ENCODE data around the gene TEAD1.

The TEAD1 gene

DNA sequence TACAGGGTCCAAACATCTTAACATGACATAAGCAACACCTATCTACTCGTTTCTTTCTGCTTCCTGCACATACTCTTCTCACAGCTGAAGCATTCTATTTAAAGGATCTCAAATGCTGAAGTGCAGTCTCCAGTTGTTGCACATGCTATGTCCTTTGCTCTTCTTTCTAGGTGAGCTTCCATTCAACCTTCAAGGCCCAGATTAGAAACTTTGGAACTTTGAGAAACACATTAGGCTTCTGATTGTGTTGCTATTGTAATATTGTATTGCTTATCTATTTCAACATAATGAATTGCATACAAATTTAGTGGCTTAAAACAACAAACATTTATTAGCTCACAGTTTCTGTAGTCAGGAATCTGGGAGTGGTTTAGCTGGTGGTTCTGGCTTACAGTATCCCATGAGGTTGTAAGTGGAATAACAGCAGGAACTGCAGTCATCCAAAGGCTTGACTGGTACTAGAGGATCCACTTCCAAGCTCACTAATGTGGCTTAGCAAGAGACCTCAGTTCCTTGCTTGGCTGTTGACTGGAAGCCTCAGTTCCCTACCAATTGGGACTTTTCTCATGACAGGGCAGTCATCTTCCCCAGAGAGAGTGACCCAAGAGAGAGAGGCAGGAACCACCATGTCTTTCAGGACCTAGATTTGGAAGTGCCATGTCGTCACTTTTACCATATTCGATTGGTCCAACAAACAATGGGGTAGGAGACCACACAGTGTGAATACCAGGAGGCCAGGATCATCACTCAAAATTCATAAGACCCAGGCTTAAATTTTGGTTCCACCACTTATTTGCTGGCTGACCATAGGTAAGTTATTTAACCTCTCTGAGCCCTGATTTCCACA lies 307.7 kb downstream of the TEAD1 start:
- DNase-seq (ENCODE audit: low read depth): peak; percentile 79
- TF ChIP-seq, protein P1, sequence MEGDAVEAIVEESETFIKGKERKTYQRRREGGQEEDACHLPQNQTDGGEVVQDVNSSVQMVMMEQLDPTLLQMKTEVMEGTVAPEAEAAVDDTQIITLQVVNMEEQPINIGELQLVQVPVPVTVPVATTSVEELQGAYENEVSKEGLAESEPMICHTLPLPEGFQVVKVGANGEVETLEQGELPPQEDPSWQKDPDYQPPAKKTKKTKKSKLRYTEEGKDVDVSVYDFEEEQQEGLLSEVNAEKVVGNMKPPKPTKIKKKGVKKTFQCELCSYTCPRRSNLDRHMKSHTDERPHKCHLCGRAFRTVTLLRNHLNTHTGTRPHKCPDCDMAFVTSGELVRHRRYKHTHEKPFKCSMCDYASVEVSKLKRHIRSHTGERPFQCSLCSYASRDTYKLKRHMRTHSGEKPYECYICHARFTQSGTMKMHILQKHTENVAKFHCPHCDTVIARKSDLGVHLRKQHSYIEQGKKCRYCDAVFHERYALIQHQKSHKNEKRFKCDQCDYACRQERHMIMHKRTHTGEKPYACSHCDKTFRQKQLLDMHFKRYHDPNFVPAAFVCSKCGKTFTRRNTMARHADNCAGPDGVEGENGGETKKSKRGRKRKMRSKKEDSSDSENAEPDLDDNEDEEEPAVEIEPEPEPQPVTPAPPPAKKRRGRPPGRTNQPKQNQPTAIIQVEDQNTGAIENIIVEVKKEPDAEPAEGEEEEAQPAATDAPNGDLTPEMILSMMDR (IDR thresholded peaks at IDR 0.05; ENCODE audit: insufficient read depth, low read depth, low read length, missing control alignments): peak; percentile 45
- H3K4me3 ChIP-seq (ENCODE audit: low read length): no peak overlapping the region

GRCh38 chr11:12983336-12983735 lies 309.1 kb downstream of the TEAD1 start:
- no peak overlapping the region for H3K4me3 ChIP-seq (ENCODE audit: low read length)
- TF ChIP-seq, protein P1 (IDR thresholded peaks at IDR 0.05; ENCODE audit: insufficient read depth, low read depth, low read length, missing control alignments): no peak

DNA sequence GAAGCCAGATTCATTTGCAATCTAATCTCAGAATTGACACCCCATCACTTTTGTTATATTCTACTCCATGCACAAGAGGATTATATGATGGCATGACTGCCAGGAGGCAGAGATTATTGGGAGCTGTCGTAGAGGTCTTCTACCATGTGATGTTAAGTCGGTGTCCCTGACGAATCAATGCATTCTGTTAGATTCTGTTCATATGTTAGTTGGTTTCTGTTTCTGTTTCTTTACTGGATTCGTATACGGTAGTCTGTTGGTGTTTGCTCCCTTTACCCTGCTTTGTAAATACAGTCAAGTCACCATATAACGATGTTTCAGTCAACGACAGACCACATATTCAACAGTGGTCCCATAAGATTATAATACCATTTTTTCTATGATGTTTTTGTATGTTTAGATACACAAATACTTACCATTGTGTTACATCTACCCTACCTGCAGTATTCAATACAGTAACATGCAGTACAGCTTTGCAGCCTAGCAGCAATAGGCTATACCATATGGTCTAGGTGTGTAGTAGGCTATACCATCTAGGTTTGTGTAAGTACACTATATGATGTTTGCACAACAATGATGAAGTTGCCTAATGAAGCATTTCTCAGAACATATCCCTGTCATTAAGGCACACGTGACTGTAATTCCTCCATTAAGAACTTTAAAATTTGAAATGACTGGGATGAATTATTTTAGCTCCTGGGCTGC lies 312.1 kb downstream of the TEAD1 start:
- no peak for DNase-seq (ENCODE audit: low read depth)
- no peak overlapping the region for H3K4me3 ChIP-seq (ENCODE audit: low read length)
- TF ChIP-seq, protein P1 (IDR thresholded peaks at IDR 0.05; ENCODE audit: insufficient read depth, low read depth, low read length, missing control alignments): no peak

More at GRCh38 chr11:12983336-12983735, 309.1 kb downstream of the TEAD1 start:
- DNase-seq (ENCODE audit: low read depth): no peak

- TF ChIP-seq, protein P1 (IDR thresholded peaks at IDR 0.05; ENCODE audit: insufficient read depth, low read depth, low read length, missing control alignments): no peak
Measured at GRCh38 chr11:12989428-12990161, 315.4 kb downstream of the TEAD1 start.

GRCh38 chr11:12990162-12990480 lies 315.9 kb downstream of the TEAD1 start:
- no peak overlapping the region for H3K4me3 ChIP-seq (ENCODE audit: low read length)
- TF ChIP-seq, protein P1 (IDR thresholded peaks at IDR 0.05; ENCODE audit: insufficient read depth, low read depth, low read length, missing control alignments): no peak
- DNase-seq (ENCODE audit: low read depth): no peak

More at GRCh38 chr11:12989428-12990161, 315.4 kb downstream of the TEAD1 start:
- H3K4me3 ChIP-seq (ENCODE audit: low read length): peak overlapping the region; percentile 49
- DNase-seq (ENCODE audit: low read depth): peak; percentile 57

DNA sequence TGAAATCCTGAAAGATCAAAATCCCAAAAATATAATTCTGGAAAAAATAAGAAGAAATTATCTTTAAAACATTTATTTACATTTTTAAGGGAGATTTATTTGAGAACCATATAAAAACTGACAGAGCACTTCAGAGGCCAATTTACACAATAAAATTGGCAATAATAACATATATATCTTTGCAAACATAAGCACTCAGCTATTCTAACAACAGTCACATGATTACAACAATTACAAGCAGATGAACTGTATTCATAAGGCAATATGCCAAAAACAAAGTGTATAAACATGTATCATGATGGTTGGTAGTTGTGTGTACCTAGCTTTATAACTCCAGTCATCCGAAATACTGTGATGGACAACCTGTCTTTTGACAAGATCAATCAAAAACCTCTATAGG lies 317.2 kb downstream of the TEAD1 start:
- TF ChIP-seq, protein P1 (IDR thresholded peaks at IDR 0.05; ENCODE audit: insufficient read depth, low read depth, low read length, missing control alignments): no peak
- no peak overlapping the region for H3K4me3 ChIP-seq (ENCODE audit: low read length)
- no peak for DNase-seq (ENCODE audit: low read depth)

Measured in epithelial cell of esophagus (primary cell).